Stimulated activated CD4-positive, alpha-beta T cell treated with anti-CD3 and anti-CD28 coated beads, TNF-alpha, amount 100 ng/mL, for 24 hours (primary cell): ENCODE data around the gene NRP2.

Experiments
- DNase-seq, 3 experiments: peaks; one replicate each; pipeline ENCODE4 v3.0.0-alpha.2; 2020; ENCODE audit warnings: low read depth in 3 of 3

Gene NRP2

GRCh38 chr2:205771666-205772065 is 89.4 kb downstream of the NRP2 start:
- no peak for DNase-seq

DNA sequence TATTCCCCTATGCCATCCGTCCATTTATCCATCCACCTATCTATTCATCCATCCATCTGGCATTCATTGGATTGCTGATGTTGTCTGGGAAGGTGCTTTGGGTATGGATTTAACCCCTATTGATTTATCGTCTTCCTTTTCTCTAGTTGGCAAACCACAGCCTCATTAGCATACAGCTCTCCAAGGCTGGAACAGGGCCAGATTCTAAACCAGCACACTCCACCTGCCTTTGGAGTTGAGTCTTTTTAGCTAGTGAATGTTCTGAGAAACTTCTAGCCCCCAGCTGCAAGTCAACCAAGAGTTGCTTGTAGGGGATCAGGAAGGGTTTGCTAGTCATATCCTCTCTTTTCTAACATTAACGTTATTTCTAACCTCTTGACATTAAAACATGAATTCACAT is 90.7 kb downstream of the NRP2 start:
- DNase-seq: no peak

- no peak for DNase-seq
Observed at GRCh38 chr2:205773989-205774388, 91.7 kb downstream of the NRP2 start.

- no peak for DNase-seq
Observed at GRCh38 chr2:205775097-205775877, 93.0 kb downstream of the NRP2 start.

DNA sequence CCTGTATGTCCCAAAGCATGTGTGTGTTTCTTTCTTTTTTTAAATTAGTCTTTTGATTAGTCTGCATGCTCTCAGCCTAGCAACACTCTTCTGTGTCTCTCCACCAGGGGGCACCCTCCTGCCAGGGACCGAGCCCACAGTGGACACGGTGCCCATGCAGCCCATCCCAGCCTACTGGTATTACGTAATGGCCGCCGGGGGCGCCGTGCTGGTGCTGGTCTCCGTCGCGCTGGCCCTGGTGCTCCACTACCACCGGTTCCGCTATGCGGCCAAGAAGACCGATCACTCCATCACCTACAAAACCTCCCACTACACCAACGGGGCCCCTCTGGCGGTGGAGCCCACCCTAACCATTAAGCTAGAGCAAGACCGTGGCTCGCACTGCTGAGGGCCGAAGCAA is 93.8 kb downstream of the NRP2 start:
- DNase-seq: peak in 1 of 3 experiments; percentile 38

DNA sequence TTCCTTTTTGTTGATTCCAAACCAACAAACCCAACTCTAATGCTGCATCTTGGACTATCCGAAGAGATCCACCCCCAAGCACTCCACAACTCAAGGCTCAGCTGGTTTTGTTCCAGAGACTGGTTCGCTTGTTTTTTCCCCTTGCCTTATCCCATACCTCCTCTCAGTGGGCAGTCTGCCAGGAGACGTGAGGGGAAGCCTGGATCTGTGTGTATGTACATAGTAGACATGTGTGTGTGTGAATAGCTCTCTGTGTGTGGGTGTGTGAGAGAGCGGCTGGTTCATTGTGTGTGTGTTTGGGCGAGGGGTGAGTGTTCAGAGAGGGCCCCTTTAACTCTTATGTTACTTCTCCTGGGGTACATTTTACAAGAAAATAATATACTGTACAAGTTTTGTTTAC is 94.4 kb downstream of the NRP2 start:
- DNase-seq: no peak

DNA sequence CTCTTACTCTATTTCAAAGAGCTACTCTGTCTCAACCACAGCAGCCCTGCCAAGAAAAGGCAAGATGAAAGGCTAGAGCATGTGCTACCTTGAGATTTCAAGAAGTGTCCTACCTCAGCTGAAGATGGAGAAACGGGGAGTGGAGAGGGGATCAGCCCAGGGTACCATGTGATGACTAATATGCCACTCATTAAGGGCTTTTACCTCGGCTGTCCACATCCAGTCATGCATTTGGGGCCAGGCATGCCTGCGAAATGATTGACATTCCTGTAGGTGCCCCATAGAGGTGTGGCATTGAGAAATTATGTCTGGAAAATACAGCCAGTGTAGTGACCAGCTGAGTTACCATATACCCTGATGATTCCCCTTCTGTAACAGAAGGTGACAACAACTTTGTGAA is 96.1 kb downstream of the NRP2 start:
- no peak for DNase-seq

DNA sequence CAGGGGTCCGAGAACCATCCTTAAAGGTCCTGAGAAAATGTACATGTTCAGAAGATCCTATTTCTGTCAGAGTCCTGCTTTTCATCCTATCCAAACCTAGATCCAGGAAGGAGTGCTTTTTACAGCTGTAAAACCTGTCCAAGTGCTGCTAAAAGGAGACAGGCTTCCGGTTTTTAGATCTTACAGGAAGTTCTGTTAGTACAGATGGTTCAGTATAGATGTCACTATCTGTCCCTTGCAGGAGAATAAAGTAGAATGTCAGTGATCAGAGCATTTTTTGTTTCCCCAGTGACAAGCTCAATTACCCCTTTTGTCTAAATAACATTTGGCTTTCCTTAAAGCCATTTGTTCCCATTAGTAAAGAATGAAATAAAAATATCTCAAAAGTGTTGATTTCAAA is 98.3 kb downstream of the NRP2 start:
- DNase-seq: no peak

- no peak for DNase-seq
Observed at GRCh38 chr2:205781244-205781931, 99.1 kb downstream of the NRP2 start.

GRCh38 chr2:205782941-205783340 is 100.6 kb downstream of the NRP2 start:
- no peak for DNase-seq

- no peak for DNase-seq
Observed at GRCh38 chr2:205783872-205784499, 101.7 kb downstream of the NRP2 start.

GRCh38 chr2:205785507-205786260 is 103.4 kb downstream of the NRP2 start:
- no peak for DNase-seq

GRCh38 chr2:205786976-205787375 is 104.7 kb downstream of the NRP2 start:
- no peak for DNase-seq

DNA sequence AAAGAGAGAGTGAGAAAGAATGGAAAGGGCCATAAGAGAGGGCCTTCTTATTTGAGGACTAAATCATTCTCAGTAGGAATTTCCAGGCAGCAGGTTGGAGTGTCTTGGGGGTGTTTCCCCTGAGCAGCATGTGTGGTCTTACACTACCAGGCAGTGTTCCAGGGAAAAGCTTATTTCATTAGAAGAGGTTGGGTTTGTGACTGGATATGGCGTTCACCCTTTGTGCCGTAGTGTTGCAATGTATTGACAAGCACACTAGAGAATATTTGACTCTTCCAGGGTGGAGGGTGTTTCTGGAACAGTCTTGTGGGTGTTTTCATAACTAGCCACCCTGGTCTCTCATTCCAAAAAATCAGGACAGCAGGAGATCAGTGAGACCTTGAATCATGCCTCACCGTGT is 105.5 kb downstream of the NRP2 start:
- DNase-seq: no peak

- no peak for DNase-seq
Observed at GRCh38 chr2:205789906-205790305, 107.6 kb downstream of the NRP2 start.

DNA sequence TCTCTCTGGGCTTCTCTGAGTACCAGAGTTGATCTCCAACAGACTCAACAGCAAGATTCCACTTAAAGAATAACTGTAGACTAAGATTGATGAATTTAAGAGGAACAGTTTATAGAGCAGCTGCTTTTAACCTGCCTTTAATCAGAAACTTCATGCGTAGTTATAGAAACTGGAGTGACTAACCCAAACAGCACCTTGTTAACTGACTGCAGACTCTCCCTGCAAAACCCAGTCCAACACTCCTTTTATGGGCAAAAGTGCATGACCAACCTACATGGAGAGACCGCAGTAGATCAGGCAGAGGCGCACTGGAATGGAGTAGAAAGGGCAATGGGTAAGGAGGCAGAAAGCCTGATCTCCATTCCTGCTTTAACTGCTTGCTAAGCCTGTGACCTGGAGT is 110.6 kb downstream of the NRP2 start:
- DNase-seq: no peak

GRCh38 chr2:205796805-205797313 is 114.6 kb downstream of the NRP2 start:
- DNase-seq: no peak

DNA sequence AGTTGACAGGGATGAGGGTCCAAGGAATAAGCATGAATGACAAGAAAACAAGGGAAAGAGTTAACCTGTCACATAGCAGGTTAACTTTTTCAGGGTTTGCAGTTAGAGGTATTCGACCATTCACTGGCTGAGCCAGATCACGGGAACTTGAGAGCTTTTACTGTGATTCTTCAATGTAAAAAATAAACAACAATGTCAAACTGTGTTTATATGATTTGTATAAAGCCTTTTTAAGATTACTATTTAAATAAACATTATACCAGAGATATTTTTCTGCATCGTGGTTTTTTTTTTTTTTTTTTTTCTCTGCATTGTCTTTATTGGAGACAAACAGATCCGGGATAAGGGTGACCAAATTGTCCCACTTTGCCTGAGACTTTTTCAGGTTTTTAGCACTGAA is 115.6 kb downstream of the NRP2 start:
- no peak for DNase-seq

- DNase-seq: no peak
Observed at GRCh38 chr2:205800224-205800623, 117.9 kb downstream of the NRP2 start.

- no peak for DNase-seq
Observed at GRCh38 chr2:205800773-205801172, 118.5 kb downstream of the NRP2 start.

DNA sequence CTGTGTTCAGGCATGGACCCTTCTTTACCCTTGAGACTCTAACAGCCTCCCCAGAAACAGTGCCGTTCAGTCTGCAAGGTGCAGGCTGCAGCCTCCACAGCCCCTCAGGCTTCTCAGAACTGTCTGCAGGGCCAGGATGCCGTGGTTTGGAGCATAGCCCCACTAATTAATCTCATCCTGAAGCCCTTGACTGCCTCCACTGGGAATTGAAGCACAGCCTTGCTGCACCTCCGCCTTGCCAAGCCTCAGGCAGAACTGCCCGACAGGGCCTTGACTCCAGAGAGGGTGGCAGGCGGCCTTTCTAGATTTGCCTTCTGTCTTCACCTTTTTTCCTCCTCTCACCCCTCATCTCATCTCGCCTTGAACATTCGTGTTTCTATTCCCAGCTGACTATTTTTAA is 119.8 kb downstream of the NRP2 start:
- no peak for DNase-seq

GRCh38 chr2:205802941-205803340 is 120.6 kb downstream of the NRP2 start:
- no peak for DNase-seq
